NK-92 treated with Interleukin-12 subunit alpha and Interleukin-12 subunit beta, amount 100 ng/mL, for 24 hours (cell line): ENCODE results near the gene NPIPA2.
"Not testable (repeated sequence)": the region's sequence is repeated elsewhere in the genome, so short reads cannot be mapped to it uniquely, and the experiment has no call there.

ENCODE experiments used
- DNase-seq: peaks from one replicate; lab custom pipeline; 2025; lab: John Stamatoyannopoulos, UW

NPIPA2 gene

GRCh38 chr16:14742273-14743128 is at the start of gene NPIPA2:
NPIPA2 (plus strand) TSS chr16:14742533; CDS start chr16:14748066, 5,533 bp downstream.
- DNase-seq: not testable (repeated sequence)

- not testable (repeated sequence) for DNase-seq
These were observed 48.2 kb upstream of the NPIPA2 start, which contains the start of gene PLA2G10 for GRCh38 chr16:14694129-14694528. PLA2G10 (minus strand) TSS chr16:14694308; CDS start chr16:14694229, 79 bp downstream.

- DNase-seq: not testable (repeated sequence)
These were observed 40.5 kb upstream of the NPIPA2 start for GRCh38 chr16:14701859-14702258.

- not testable (repeated sequence) for DNase-seq
These were observed 39.7 kb upstream of the NPIPA2 start for GRCh38 chr16:14702672-14703071.

- DNase-seq: not testable (repeated sequence)
These were observed 38.9 kb upstream of the NPIPA2 start, which contains the start of gene NPIPA3 for GRCh38 chr16:14703156-14704011. NPIPA3 (plus strand) TSS chr16:14703411; CDS start chr16:14708944, 5,533 bp downstream.

- DNase-seq: not testable (repeated sequence)
These were observed 9.1 kb upstream of the NPIPA2 start for GRCh38 chr16:14733233-14733632.

- not testable (repeated sequence) for DNase-seq
These were observed 1.4 kb upstream of the NPIPA2 start for GRCh38 chr16:14740832-14741385.

GRCh38 chr16:14741794-14742193 is 539 bp upstream of the NPIPA2 start:
- DNase-seq: not testable (repeated sequence)

- not testable (repeated sequence) for DNase-seq
These were observed 31.3 kb downstream of the NPIPA2 start for GRCh38 chr16:14773654-14774053.

GRCh38 chr16:14775624-14776023 is 33.3 kb downstream of the NPIPA2 start:
- not testable (repeated sequence) for DNase-seq

- DNase-seq: not testable (repeated sequence)
These were observed 34.4 kb downstream of the NPIPA2 start for GRCh38 chr16:14776763-14777162.

GRCh38 chr16:14779368-14779877 is 37.1 kb downstream of the NPIPA2 start:
- not testable (repeated sequence) for DNase-seq

GRCh38 chr16:14786180-14786579 is 43.8 kb downstream of the NPIPA2 start:
- DNase-seq: not testable (repeated sequence)

GRCh38 chr16:14789577-14789976 is 47.2 kb downstream of the NPIPA2 start:
- DNase-seq: not testable (repeated sequence)

GRCh38 chr16:14790320-14790956 is 48.1 kb downstream of the NPIPA2 start:
- not testable (repeated sequence) for DNase-seq

- not testable (repeated sequence) for DNase-seq
These were observed 50.6 kb downstream of the NPIPA2 start for GRCh38 chr16:14792914-14793313.

GRCh38 chr16:14797558-14797957 is 55.2 kb downstream of the NPIPA2 start:
- DNase-seq: not testable (repeated sequence)

GRCh38 chr16:14803577-14803976 is 61.2 kb downstream of the NPIPA2 start:
- not testable (repeated sequence) for DNase-seq

- not testable (repeated sequence) for DNase-seq
These were observed 64.9 kb downstream of the NPIPA2 start for GRCh38 chr16:14807184-14807678.

- DNase-seq: not testable (repeated sequence)
These were observed 71.6 kb downstream of the NPIPA2 start for GRCh38 chr16:14813890-14814289.
